GM19455 (cell line): ENCODE results near the gene MGAT3.

ENCODE experiments used
- ATAC-seq: cut with Tn5 transposase; IDR thresholded peaks from one replicate; pipeline ENCODE4 v1.9.1; 2021; ENCODE audit not compliant: unreplicated experiment

MGAT3 gene

DNA sequence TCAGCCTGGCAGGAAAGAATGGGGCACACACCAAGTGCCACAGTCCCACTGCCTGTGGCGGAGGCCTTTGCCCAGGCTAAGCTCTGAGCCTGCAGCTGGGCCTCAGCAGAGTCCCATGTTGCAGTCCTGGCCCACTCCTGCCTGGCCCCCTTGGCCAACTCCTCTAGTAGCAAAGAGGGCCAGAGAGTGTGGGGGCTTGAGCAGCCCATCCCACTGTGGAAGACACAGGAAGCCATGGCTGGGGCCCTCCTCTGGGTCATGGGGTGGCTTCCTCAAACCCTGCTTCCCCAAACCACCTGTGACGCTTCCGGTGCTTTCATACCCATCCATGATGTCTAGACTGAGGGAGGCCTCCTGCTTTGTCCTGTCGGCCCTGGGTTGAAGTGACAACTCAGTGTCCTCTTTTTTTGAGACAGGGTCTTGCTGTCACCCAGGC is 69.9 kb downstream of the MGAT3 start:
- no peak for ATAC-seq

DNA sequence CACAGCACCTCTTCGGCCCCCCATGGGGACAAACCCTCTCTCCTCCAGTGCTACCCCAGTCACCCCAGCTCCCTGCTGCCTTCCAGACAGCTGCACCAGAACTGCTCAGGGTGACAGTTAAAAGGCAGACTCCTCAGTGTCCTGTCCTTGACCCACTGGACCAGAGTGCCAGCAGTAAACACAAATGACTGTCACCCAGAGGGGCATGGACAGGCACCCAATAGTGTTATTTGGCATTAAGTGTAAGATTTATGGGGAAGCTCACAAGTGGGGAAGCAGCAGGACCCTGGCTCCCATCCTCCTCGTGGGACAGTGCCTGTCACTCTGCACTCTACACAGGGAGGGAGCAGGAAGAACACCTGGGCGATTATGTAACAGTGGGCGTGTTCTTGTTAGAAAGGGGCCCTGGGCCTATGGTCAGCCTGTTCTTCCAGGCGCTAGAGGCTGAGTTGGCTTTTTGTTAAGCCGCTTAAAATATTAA is 70.7 kb downstream of the MGAT3 start:
- ATAC-seq: no peak

DNA sequence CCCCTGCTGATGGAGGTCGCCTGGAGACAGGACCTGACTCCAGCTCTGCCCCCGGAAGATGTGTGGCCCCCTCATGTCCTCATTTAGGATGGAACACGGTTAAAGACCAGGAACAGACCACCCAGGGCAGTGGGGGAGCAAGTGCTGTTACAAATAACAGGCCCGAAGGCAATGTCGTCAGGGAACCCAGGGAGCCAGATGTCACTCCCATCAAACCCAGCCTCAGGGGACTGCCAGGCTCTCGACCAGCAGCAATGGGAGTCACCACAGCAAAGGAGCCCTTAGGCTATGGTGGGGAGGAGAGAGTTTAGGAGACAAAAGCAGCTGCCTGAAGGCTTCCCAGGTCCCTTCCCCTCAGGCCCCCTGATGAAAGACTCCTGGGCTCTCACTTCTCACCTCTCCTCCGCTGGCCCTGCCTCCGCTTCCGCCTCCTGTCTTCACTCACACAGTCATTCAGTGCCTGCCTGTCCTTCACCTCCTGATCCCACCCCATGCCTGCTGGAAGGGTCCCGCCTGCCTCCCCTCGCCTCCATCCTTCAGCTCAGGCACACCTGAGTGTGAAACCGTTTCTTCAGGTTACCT is 71.4 kb downstream of the MGAT3 start:
- no peak for ATAC-seq

DNA sequence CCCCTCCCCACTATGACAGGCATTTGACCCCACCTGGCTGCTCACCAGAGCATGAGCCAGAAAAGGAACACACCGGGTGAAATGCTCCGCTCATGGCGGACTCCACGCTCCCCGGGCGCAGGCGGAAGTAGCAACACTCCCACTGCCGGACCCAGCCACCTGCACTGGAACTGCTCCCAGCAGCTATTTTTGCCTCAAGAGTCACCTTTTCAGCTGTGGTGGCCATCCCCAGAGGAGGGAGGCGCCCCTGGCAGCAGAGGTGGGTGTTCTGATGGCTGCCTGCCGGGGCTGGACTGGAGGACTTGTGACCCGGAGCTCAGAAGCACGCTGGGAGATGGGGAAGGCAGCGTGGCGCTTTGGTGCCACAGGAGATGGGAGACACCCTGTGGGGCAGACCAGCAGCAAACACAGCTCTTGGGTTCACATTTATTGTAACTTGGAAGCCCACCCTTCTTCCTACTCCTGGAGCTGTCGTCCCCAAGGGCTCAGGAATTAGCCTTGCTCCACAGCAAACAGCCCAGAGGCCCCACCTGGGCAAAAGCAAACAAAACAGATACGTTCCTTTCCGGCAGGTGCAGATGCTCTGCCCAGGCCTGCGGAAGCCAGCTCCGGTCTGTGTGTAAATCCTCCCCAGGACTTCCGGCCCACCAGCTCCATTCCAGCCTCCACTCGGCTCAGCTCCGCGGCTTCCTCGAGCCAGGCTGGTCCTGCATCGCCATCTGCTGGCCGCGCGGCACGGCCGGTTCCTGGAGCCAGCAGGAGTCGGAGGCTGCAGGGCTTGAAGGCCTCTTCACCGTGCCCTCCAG is 72.1 kb downstream of the MGAT3 start:
- peak; percentile 28 for ATAC-seq

DNA sequence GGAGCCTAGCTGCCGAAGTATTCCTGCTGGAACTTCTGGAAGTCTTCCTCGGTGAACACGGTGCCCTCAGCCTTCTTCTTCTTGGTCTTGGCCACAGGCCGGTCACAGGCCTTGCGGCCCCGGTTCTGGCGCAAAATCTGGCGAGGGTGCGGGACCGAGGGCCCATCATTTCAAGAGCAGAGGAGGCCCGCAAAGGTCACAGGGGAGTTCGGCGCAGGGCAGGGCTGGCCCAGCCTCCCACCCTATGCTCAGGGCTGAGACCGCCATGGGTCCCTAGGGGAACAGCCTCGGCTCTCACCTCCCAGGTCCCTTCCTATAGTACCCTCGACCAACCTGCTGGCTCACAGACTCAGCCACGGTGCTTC is 72.7 kb downstream of the MGAT3 start:
- no peak for ATAC-seq

DNA sequence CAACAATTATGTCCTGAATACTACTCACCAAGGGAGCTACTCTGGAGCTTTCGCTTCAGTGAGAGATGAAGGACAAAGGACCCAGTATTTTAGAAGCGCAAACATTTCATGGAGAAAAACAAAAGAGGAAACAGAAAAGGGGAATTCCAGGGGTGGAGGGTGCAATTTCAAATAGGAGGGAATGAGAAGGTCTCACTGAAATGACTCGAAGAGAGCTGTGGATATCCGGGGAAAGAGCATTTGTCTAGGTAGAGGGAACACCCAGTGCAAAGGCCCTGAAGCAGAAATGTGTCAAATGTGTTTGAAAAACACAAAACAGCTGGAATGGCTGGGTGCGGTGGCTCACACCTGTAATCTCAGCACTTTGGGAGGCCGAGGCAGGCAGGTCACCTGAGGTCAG is 73.3 kb downstream of the MGAT3 start:
- ATAC-seq: no peak

DNA sequence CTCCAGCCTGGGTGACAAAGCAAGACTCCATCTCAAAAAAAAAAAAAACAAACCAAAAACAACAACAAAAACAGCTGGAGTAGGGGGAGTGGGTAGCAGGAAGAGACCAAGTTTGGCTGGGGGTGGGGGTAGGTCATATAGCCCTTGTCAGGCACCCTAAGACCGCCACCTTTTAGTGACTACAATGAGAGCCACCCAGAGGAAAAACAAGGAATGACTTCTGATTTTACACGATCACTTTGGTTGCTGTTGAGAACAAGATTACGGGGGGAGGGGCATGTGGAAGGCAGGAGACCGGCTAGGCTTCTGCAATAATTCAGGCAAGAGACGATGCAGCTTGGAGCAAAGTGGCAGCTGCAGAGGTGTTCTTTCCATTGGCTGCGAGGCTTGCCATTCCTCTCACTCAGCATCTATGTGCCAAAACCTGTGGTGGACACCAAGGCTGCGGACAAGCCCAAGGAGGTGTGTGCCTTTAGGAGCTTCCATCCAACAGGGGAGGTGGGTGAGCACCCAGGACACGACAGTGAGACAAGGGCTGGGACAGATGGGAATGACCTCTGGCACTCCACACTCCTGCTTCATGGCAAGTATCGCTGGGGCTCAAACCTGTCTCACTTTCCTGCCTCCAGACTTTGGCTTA is 74.0 kb downstream of the MGAT3 start:
- no peak for ATAC-seq

DNA sequence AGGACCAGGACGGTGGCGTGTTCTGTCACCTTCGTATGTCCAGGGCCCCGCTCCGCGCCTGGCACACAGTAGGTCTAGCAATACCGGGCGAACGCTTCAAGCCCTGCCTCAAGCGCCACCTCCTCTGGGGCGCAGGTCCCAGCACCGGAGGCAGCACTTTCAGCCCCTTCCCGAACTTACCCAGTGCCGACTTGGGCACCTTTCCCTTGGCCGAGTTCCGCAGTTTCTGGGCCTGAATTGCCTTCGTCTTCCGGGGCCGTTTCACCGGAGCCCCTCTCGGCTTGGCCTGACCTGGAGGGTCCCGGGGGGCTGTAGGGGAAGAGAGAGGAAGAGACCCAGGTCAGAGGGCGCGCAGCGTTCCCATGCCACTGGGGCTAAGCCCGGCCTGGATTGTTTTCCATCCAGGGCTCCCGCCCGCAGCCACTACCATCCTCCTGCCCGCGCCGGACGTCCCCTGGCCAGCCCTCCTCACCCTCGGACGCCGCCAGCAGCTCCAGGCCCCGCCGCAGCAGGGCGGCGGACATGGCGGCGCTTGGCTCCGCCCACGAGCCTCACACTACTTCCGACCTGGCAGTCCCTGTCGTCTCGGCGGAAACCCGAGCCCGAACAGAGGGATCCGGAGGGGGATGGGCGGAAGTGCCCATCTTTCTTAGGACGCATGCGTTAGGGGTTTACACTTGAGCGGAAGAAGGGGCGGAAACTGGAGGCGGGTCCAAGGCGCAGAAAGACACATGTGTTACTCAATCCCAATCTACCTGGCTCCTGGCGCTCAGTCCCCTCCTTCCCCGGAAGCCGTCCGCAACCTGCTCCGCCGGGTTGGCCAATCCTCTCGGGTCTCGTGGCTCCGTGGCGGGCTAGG is 75.6 kb downstream of the MGAT3 start, which contains the start of gene RPS19BP1:
Gene RPS19BP1 (minus strand): TSS at position 534 of the 859 bp plus-strand sequence. CDS start 10 bp downstream, at position 524.
- peak; percentile 66 for ATAC-seq

DNA sequence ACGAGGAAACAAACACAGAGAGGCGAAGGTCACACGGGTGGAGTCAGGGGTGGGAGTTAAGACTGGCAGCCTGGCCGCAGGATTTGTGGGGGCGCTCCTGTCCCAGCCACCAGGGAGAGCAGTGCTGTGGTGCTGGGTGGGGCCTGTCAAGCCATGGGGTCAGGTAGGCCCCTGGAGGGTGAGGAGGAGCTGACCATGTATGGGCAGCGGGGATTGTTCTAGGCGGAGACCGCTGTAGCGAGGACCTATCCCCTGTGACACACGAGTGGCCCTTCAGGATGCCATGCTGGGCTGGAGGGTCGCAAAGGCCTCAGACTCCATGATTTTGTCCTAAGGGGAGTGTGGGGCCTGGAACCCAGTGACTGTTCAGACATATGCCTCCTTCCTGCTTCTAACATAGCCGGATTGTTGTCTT is 77.3 kb downstream of the MGAT3 start:
- no peak for ATAC-seq

DNA sequence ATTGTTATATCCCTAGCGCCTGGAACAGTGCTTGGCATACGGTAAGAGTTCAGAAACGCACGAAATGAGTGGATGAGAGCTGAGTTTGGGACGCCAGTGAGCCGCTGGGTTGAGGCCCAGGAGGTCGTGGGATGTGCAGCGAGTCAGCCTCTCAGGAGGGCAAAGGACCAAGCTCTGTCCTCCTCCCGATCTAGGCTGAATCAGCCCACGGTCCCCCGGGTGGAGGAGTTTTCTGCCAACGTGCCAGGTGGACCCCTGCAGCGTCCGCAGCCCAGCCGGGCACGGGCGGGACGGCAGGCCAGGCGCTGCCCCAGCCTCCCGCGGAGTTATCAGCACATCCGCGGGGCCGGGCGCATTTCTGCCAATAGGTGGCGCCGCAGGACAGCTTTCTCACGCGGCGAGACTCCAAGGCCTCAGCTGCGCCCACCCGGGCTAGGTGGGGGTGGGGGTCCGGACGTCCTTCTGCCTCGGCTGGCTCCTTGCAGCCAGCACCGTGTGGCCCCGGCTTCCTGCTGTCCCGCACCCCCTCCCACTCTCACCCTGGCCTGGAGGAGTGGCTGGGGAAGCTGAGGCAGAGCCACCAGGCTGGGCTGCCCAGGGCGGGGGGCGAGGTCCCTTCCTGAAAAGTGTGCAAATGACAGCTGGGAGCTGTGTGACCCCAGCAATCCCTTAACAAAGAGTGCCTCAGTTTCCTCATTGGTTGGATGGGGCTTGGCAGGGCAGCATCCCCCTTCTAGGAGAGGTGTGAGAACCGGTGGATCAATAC is 78.0 kb downstream of the MGAT3 start:
- no peak for ATAC-seq

DNA sequence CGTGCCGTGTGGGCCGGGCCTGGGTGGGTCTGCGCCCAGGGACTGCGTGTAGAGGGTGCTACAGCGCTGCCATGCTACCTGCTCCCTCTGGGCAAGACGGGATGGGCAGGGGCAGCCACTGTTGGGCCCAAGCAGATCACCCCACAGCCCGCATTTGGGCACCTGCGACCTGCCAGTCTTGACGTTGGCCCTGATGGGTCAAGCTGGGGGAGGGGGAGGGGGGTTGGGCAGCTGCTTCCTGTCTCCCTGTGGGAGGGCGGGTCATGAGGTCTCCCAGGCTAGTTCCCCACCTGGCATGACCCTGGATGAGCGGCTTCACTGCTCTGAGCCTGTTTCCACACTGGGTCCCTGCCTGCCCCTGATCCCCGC is 78.5 kb downstream of the MGAT3 start:
- no peak for ATAC-seq

DNA sequence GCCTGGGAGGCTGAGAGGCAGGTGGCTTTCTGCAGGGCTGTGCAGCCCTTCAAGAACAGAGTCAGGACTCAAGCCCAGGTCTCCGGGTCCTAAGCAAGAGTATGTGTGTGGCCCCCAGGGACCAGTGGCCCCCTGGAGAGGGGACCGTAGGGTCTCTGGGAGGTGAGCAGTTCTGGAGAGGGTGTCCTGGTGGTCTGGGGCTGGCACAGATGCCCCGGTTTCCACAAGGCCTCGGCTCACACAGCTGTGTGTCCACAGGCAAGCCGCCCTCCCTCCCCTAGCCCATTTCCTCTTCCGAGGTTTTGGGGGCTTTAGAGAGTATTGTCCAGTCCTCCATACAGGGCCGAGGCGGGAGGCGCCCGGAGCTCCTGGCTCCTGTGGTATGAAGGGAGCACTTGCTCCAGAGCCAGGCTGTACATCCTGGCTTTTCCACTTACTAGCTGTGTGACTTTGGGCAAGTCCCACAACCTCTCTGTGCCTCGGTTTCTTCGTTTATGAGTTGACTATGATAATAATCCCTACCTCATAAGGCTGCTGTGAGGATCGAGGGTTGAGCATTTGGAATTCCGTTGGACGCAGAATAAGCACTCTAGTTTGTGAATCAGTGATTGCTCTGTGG is 79.1 kb downstream of the MGAT3 start:
- no peak for ATAC-seq

DNA sequence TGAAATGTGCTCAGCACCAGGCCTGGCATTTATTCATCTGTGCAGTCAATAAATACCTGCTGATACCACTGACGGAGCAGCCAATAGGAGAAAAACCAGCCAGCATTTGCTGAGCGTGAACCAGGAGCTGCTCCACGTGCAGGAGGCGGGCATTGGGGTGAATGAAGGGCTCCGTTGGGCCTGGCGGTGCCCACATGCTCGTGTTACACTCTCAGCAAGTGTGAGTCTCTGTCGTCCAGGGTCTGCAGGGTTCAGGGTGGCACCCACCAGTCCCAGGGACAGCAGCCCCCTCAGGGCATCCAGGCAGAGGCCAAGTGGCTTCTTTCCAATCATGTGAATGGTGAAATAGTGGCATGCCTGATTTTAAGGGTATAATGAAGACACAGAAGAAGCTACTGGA is 79.9 kb downstream of the MGAT3 start:
- no peak for ATAC-seq

DNA sequence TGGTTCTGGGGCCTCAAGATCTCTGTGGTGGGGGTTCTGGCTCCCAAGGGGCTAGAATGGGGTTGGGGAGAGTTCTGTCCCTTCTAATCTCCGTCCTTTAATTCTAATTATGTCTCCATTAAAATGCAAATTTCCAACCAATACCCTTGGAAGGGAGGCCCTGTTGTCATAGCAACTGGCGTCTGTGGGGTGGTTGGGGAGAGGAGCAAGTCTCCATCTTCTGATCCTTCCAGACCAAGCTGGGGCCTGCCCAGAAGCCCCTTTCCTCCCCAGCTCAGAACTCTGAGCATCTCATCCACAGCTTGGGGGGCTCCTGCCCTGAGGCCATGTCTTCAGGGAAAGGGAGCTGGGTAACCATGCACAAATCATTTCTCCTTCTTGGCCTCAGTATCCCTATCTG is 81.2 kb downstream of the MGAT3 start:
- no peak for ATAC-seq
